ENCODE results near the gene LCN2. TPM values are rescaled to one million over a fixed set of nuclear protein-coding genes. Genes with fewer than 3 reads are reported as not detected.
A peak's percentile ranks its signal among the peaks of the same experiment; 100 is the strongest.

The LCN2 gene
- total and polyA plus RNA-seq, 9 of the 15 experiments (the other 6 are each of a cell fraction or from before 2014, with no cell fraction given): 0.10 to 1.2 (median 0.44) TPM; not detected in 1

GRCh38 chr9:128159784-128160602 is 10.7 kb downstream of the LCN2 start, which contains the start of gene BBLN (continued):
- TF ChIP-seq HMG20B (CRISPR knock-in tag; IDR thresholded peaks at IDR 0.05): no peak
- no peak for TF ChIP-seq CBX2 (IDR thresholded peaks at IDR 0.05; ENCODE audit: insufficient read depth, low read length, poor library complexity, severe bottlenecking)
- no peak for TF ChIP-seq BDP1 (IDR thresholded peaks at IDR 0.05; ENCODE audit: insufficient read depth, insufficient read length)
- TF ChIP-seq ETS2 (tag; IDR thresholded peaks at IDR 0.05; ENCODE audit: borderline replicate concordance, poor library complexity, severe bottlenecking): no peak
- no peak for TF ChIP-seq ZNF644 (tag; IDR thresholded peaks at IDR 0.05; ENCODE audit: low read depth)
- TF ChIP-seq HDGF (IDR thresholded peaks at IDR 0.05): no peak
- no peak for TF ChIP-seq CBFA2T2 (conservative IDR thresholded peaks at IDR 0.05)
- TF ChIP-seq TBL1XR1 (IDR thresholded peaks at IDR 0.05; ENCODE audit: low read length in 2 of 2): peak in 1 of 2 experiments; percentile 58; a peak in 2 of 4 replicates
- TF ChIP-seq ZNF143 (CRISPR knock-in tag; IDR thresholded peaks at IDR 0.05): no peak
- TF ChIP-seq ZNF740 (CRISPR knock-in tag; IDR thresholded peaks at IDR 0.05): no peak
- no peak for TF ChIP-seq ZNF740 (tag; IDR thresholded peaks at IDR 0.05)
- no peak for TF ChIP-seq CEBPZ (IDR thresholded peaks at IDR 0.05; ENCODE audit: borderline replicate concordance, low read depth, low read length)
- TF ChIP-seq ZC3H11A (IDR thresholded peaks at IDR 0.05; ENCODE audit: low read depth, low read length): no peak; the same call in none of the 2 replicates
- peak; percentile 82 for TF ChIP-seq ZNF583 (CRISPR knock-in tag; IDR thresholded peaks at IDR 0.05)
- no peak for TF ChIP-seq PHF21A (IDR thresholded peaks at IDR 0.05; ENCODE audit: borderline replicate concordance, low read depth)
- no peak for TF ChIP-seq CHAMP1 (IDR thresholded peaks at IDR 0.05)
- peak; percentile 32; the same call in 1 of the 2 replicates for TF ChIP-seq E2F1 (CRISPR knock-in tag; IDR thresholded peaks at IDR 0.05)
- TF ChIP-seq ZNF436 (CRISPR knock-in tag; IDR thresholded peaks at IDR 0.05): 0 out of 2 replicates have a peak, but pooled peaks have one; percentile 56
- TF ChIP-seq HNRNPLL (IDR thresholded peaks at IDR 0.05; ENCODE audit: low read depth, low read length, poor library complexity, severe bottlenecking): peak; percentile 68
- 0 out of 2 replicates have a peak, but pooled peaks have one; percentile 79 for TF ChIP-seq ZNF165 (CRISPR knock-in tag; IDR thresholded peaks at IDR 0.05; ENCODE audit: borderline replicate concordance)
